K562 (cell line): ENCODE results near the gene ADAMTS14. TPM values are rescaled to one million over a fixed set of nuclear protein-coding genes. Genes with fewer than 3 reads are reported as not detected.
A peak's percentile ranks its signal among the peaks of the same experiment; 100 is the strongest.

Experiments used
- ATAC-seq: fragments of 200-7000 bp; cut with Tn5 transposase; 3 replicates; pipeline ENCODE4 v1.9.1; 2020; ENCODE audit warnings: moderate library complexity
- BruUV-seq: library from RNA; stranded (reverse); fragments of 400-500 nt; replicated peaks from 2 replicates; lab custom pipeline; 2021; lab: Mats Ljungman, UMichigan
- CTCF ChIA-PET: fragments of 300-600 bp; formaldehyde crosslinking; extraction: SDS; loops from one replicate; lab custom pipeline; 2021; ENCODE audit warnings: low intra/inter-chr PET ratio; lab: Yijun Ruan, JAX
- POLR2A ChIA-PET: fragments of 300-600, 350-650 bp; sonication (Branson Sonifier 250); formaldehyde crosslinking; extraction: SDS; loops from one replicate; lab custom pipeline; 2021; ENCODE audit warnings: antibody characterized with exemption, inconsistent platforms; lab: Yijun Ruan, JAX
- DNase-seq, 4 experiments: peaks; one replicate each; pipeline versions ENCODE4 v3.0.0 to v3.0.0-alpha.2; 2011 to 2018; ENCODE audit warnings: low spot score in 3 of 4, mixed read lengths in 3 of 4; ENCODE audit errors: extremely low read depth in 1 of 4
- FAIRE-seq: peaks from 2 replicates; lab custom pipeline; 2011; peaks lifted over from hg19 to GRCh38; lab: Jason Lieb, UNC
- H2AFZ ChIP-seq: 2 replicates; pipeline ENCODE4 v1.6.0; 2011; ENCODE audit warnings: low read depth, low read length, control low read depth, inconsistent platforms
- H3K27ac ChIP-seq: fragments of 200-600 bp; 3 replicates; pipeline ENCODE4 v1.8.0; 2011; ENCODE audit warnings: low read depth, mild to moderate bottlenecking, control low read depth, inconsistent platforms, low read length, moderate library complexity, mixed read lengths; ENCODE audit errors: extremely low read depth
- H3K27me3 ChIP-seq, 2 experiments: fragments of 300-600 bp in 1 of 2; 2 replicates in 1 of 2; 3 replicates in 1 of 2; pipeline versions ENCODE4 v1.6.0 to v1.8.0; 2011; ENCODE audit warnings: inconsistent platforms in 2 of 2, low read length in 2 of 2, mild to moderate bottlenecking in 1 of 2, mixed read lengths in 1 of 2, moderate library complexity in 1 of 2; ENCODE audit not compliant: control insufficient read depth in 2 of 2, insufficient read depth in 2 of 2
- H3K36me3 ChIP-seq: fragments of 300-600 bp; 3 replicates; pipeline ENCODE4 v1.8.0; 2011; ENCODE audit warnings: mild to moderate bottlenecking, low read length, inconsistent platforms; ENCODE audit not compliant: control insufficient read depth, insufficient read depth
- H3K4me1 ChIP-seq, 2 experiments: fragments of 200-600 bp in 1 of 2; replicated peaks in 1 of 2; 2 replicates in 1 of 2; 3 replicates in 1 of 2; pipeline versions ENCODE4 v1.5.1 to v1.8.0; 2011; ENCODE audit warnings: inconsistent platforms in 2 of 2, low read length in 2 of 2, mild to moderate bottlenecking in 1 of 2, mixed read lengths in 1 of 2, moderate library complexity in 1 of 2; ENCODE audit not compliant: control insufficient read depth in 2 of 2, insufficient read depth in 2 of 2
- H3K4me2 ChIP-seq: 2 replicates; pipeline ENCODE4 v1.6.1; 2011; ENCODE audit warnings: low read length, control low read depth, inconsistent platforms, mixed read lengths; ENCODE audit not compliant: insufficient read depth
- H3K4me3 ChIP-seq: fragments of 200-600 bp; sonication (generic), shearing (Covaris generic); 2 replicates; pipeline ENCODE4 v1.5.1; 2016; ENCODE audit warnings: control low read depth, inconsistent platforms
- H3K79me2 ChIP-seq: fragments of 200-600 bp; 3 replicates; pipeline ENCODE4 v1.8.0; 2011; ENCODE audit warnings: low read length, inconsistent platforms; ENCODE audit not compliant: control insufficient read depth, insufficient read depth
- H3K9ac ChIP-seq, 2 experiments: 2 replicates each; pipeline versions ENCODE4 v1.6.0 to v1.6.1; 2011; ENCODE audit warnings: low read depth in 2 of 2, low read length in 2 of 2, control low read depth in 1 of 2, inconsistent platforms in 1 of 2, mild to moderate bottlenecking in 1 of 2, mixed read lengths in 1 of 2; ENCODE audit not compliant: insufficient read depth in 1 of 2
- H3K9me1 ChIP-seq: one replicate; pipeline ENCODE4 v1.6.0; 2011; ENCODE audit warnings: inconsistent platforms, mild to moderate bottlenecking, low read length, moderate library complexity; ENCODE audit not compliant: control insufficient read depth, insufficient read depth
- H3K9me3 ChIP-seq: replicated peaks from 2 replicates; pipeline ENCODE4 v1.5.1; 2011; ENCODE audit warnings: low read depth, low read length, inconsistent platforms; ENCODE audit not compliant: control insufficient read depth, insufficient read depth
- H4K20me1 ChIP-seq: replicated peaks from 2 replicates; pipeline ENCODE4 v1.6.1; 2011; ENCODE audit warnings: low read length, inconsistent platforms, mixed read lengths; ENCODE audit not compliant: control insufficient read depth, insufficient read depth
- ATF1 ChIP-seq, 2 experiments: fragments of 450-650 bp in 1 of 2; IDR thresholded peaks; 2 replicates each; pipeline ENCODE4 v1.6.1; 2016; ENCODE audit warnings: missing compliant biosample characterization in 1 of 2, missing genetic modification characterization in 1 of 2
- HMGXB4 ChIP-seq: sonication (generic); formaldehyde crosslinking; IDR thresholded peaks from 2 replicates; pipeline ENCODE4 v1.8.1; 2023; ENCODE audit warnings: mild to moderate bottlenecking, missing genetic modification reagents
- KDM4B ChIP-seq, 2 experiments: fragments of 450-650 bp in 1 of 2; sonication (generic) in 1 of 2; IDR thresholded peaks; 2 replicates each; pipeline ENCODE4 v1.6.1; 2016 to 2017; ENCODE audit warnings: borderline replicate concordance in 2 of 2, antibody characterized with exemption in 1 of 2, low read depth in 1 of 2, mild to moderate bottlenecking in 1 of 2
- MIER1 ChIP-seq: fragments of 450-650 bp; IDR thresholded peaks from 2 replicates; pipeline ENCODE4 v1.6.1; 2016; ENCODE audit warnings: antibody characterized with exemption, mild to moderate bottlenecking, low read depth
- MTA3 ChIP-seq: fragments of 450-650 bp; formaldehyde crosslinking; IDR thresholded peaks from 2 replicates; pipeline ENCODE4 v1.6.1; 2017; ENCODE audit warnings: mild to moderate bottlenecking, borderline replicate concordance
- NFIC ChIP-seq: fragments of 450-650 bp; IDR thresholded peaks from 2 replicates; pipeline ENCODE4 v1.6.1; 2017; ENCODE audit warnings: mild to moderate bottlenecking, inconsistent platforms
- PTRF ChIP-seq: fragments of 450-650 bp; IDR thresholded peaks from 2 replicates; pipeline ENCODE4 v1.6.1; 2016; ENCODE audit warnings: mild to moderate bottlenecking, missing genetic modification characterization, missing compliant biosample characterization
- PYGO2 ChIP-seq: fragments of 450-650 bp; IDR thresholded peaks from 2 replicates; pipeline ENCODE4 v1.6.1; 2016; ENCODE audit warnings: mild to moderate bottlenecking, missing genetic modification characterization, moderate library complexity, missing compliant biosample characterization
- RBM25 ChIP-seq: fragments of 200-400 bp; formaldehyde crosslinking; IDR thresholded peaks from 2 replicates; pipeline ENCODE4 v1.6.1; 2018; ENCODE audit warnings: low read length, low read depth, moderate library complexity; ENCODE audit not compliant: severe bottlenecking
- SMAD2 ChIP-seq: fragments of 150-350 bp; IDR thresholded peaks from 2 replicates; pipeline ENCODE4 v1.6.1; 2014; ENCODE audit warnings: low read depth, mild to moderate bottlenecking, low read length
- SNRNP70 ChIP-seq: fragments of 200-400 bp; formaldehyde crosslinking; optimal IDR thresholded peaks from 2 replicates; pipeline ENCODE3; 2017; ENCODE audit warnings: low read depth, low read length
- STAT5A ChIP-seq: IDR thresholded peaks from 2 replicates; pipeline ENCODE4 v1.6.1; 2012; ENCODE audit warnings: low read length, inconsistent platforms, borderline replicate concordance
- TRIM28 ChIP-seq: fragments of 450-650 bp; IDR thresholded peaks from 2 replicates; pipeline ENCODE4 v1.6.1; 2017
- ZBTB7A ChIP-seq: IDR thresholded peaks from 2 replicates; pipeline ENCODE4 v1.6.1; 2011; ENCODE audit warnings: low read depth, mild to moderate bottlenecking, low read length, moderate library complexity, borderline replicate concordance; ENCODE audit not compliant: control insufficient read depth
- ZFP36 ChIP-seq: fragments of 150-350 bp; IDR thresholded peaks from 2 replicates; pipeline ENCODE4 v1.6.1; 2018; ENCODE audit warnings: low read length, low read depth; ENCODE audit not compliant: partially characterized antibody
- ZNF140 ChIP-seq: fragments of 250-450 bp; sonication (Bioruptor Pico); IDR thresholded peaks from 2 replicates; pipeline ENCODE4 v1.8.0; 2021; ENCODE audit warnings: moderate library complexity, mild to moderate bottlenecking, inconsistent platforms
- ZNF3 ChIP-seq: fragments of 250-450 bp; sonication (Bioruptor Pico); IDR thresholded peaks from 2 replicates; pipeline ENCODE4 v1.5.0; 2021; ENCODE audit warnings: mild to moderate bottlenecking, moderate library complexity
- ZNF76 ChIP-seq: fragments of 250-450 bp; sonication (Bioruptor Pico); IDR thresholded peaks from 2 replicates; pipeline ENCODE4 v1.4.0; 2020; ENCODE audit warnings: mild to moderate bottlenecking, moderate library complexity, borderline replicate concordance
- ZNF778 ChIP-seq: fragments of 450-650 bp; formaldehyde crosslinking; IDR thresholded peaks from 2 replicates; pipeline ENCODE4 v1.4.0; 2020; ENCODE audit warnings: mild to moderate bottlenecking, moderate library complexity
- ZNF780A ChIP-seq: fragments of 250-450 bp; sonication (Bioruptor Pico); IDR thresholded peaks from 2 replicates; pipeline ENCODE4 v1.5.0; 2021; ENCODE audit warnings: mild to moderate bottlenecking
- WGBS: fragments of 100-300 bp; shearing (Covaris generic); methylation state at CpG from one replicate; pipeline ENCODE4 v1.1.6; 2016; ENCODE audit warnings: low coverage, mixed read lengths; ENCODE audit not compliant: insufficient coverage; ENCODE audit errors: missing lambda C conversion rate; 5-methylcytosine and 5-hydroxymethylcytosine counted together
- in situ Hi-C: fragments of 300-500 bp; cut with MboI; formaldehyde crosslinking; loops from 4 replicates; pipeline ENCODE4 v1.15.0; 2018; ENCODE audit warnings: inconsistent platforms, mixed read lengths
- intact Hi-C: fragments of 100-400 bp; cut with micrococcal nuclease; formaldehyde crosslinking; loops from 2 replicates; pipeline ENCODE4 v1.14.2; 2022
- polyA plus RNA-seq, 8 experiments: library from polyadenylated mRNA; depleted of rRNA in 4 of 8; stranded (reverse) in 5 of 8; unstranded in 3 of 8; fragments of >200 nt; fragmentation: Nextera tagmentation in 2 of 8; fragmentation: Illumina TruSeq in 1 of 8; extraction: Ambion mirVana in 2 of 8; extraction: Trizol in 1 of 8; gene quantifications; 2 replicates each; pipeline versions ENCODE4 v1.2.1 to v1.2.3, GENCODE V29; 2011 to 2014; ENCODE audit warnings: inconsistent platforms in 1 of 8, missing spikeins in 1 of 8
- total RNA-seq, 7 experiments: library from RNA; depleted of rRNA in 6 of 7; stranded (reverse); fragments of >200 nt in 6 of 7; fragmentation: Illumina TruSeq in 2 of 7; extraction: Trizol in 2 of 7; gene quantifications; 2 replicates each; pipeline versions ENCODE4 v1.2.1 to v1.2.3, GENCODE V29; 2011 to 2021; ENCODE audit warnings: low replicate concordance in 1 of 7
- TF ChIP-seq, protein P1 (sequence below): sonication (generic); IDR thresholded peaks from 2 replicates; pipeline ENCODE4 v1.6.1; 2016

ADAMTS14 gene
- total and polyA plus RNA-seq, 9 of the 15 experiments (the other 6 are each of a cell fraction or from before 2014, with no cell fraction given) = 0.04 to 37.4 (median 15.9) TPM

DNA sequence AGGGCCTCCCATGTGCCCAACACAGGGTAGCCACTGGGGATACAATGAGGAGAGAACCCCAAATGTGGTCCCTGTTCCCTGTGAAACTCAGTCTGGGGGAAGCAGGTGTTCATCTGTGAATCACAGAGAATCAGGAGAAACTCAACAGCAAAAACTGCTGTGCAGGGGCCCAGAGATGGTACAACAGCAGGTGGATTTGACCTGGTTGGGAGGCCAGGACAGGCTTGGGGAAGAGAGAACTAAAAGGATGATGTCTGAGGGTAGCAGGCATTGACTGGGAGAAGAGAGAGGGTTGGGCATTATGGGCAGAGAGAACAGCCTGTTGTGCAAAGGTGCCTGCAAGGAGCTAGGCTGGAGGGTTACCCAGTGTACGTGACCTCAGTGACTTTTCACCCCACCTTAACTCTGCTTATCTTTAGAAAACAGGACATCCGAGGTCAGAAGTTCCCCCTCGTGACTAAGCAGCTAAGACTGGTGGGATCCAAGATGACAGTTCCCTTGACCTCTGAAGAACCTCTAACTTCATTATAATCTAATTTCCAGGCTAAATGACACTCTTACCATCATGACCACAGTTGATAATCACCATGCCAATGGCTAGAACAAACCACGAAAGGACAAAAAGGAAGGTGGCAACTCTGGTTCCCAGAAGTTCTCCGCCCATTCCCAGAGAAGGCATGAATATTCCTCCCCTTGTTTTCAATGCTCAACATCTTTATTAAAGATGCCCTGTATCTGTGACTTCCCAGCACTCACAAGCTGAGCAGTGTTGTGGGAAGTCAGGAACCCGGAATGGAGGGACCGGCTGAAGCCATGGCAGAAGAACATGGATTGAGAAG, 5.1 kb upstream of the ADAMTS14 start:
- Histone ChIP-seq H3K4me3 (no peak overlapping the region), H3K36me3 (no peaks in the 10 kb centered on the region), H3K27me3 (no peaks in the 10 kb centered on the region), H4K20me1 (no peaks in the 10 kb centered on the region), H2AFZ (no peak overlapping the region), H3K79me2 (peaks cover 11% of the 10 kb centered on the region), H3K9ac (peak overlapping the region; percentile 13 to 57; a peak in 3 of 4 replicates), H3K9me3 (no peaks in the 10 kb centered on the region), H3K9me1 (no peaks in the 10 kb centered on the region), H3K4me2 (peak overlapping the region; percentile 58), H3K27ac (peak overlapping the region; percentile 82), H3K4me1 (peaks cover 72 to 91% of the 10 kb centered on the region in 2 experiments)
- BruUV-seq = no TSS peak
- DNase-seq = peak; percentile 90 to 98 (median 94)
- in situ Hi-C loops = no loop called here
- intact Hi-C loops = loop anchor here (1.0 to 2.0 kb wide), 3 partner anchors 48 to 108 kb away; no protein-coding TSS in a partner anchor
- peak; percentile 95 for FAIRE-seq
- ChIA-PET CTCF (no interaction called here), POLR2A (interaction anchor here (0.6 to 2.4 kb wide), 6 partner anchors 9 to 1608 kb away, joined by 3 to 8 read pairs (median 4); no protein-coding TSS in a partner anchor)
- 0% methylated on average over 7 of the region's 7 CpGs for WGBS
- peak; percentile 65 for ATAC-seq
- no peak for TF ChIP-seq RBM25
- no peak for TF ChIP-seq HMGXB4 (CRISPR knock-in tag)
- TF ChIP-seq ZNF778 (CRISPR knock-in tag) = no peak
- peak; percentile 94 for TF ChIP-seq STAT5A
- no peak; the same call in none of the 2 replicates for TF ChIP-seq PTRF (tag)
- peak; percentile 95 for TF ChIP-seq MTA3
- TF ChIP-seq TRIM28 = peak; percentile 78
- no peak for TF ChIP-seq ZNF3 (CRISPR knock-in tag)
- TF ChIP-seq, protein P1, sequence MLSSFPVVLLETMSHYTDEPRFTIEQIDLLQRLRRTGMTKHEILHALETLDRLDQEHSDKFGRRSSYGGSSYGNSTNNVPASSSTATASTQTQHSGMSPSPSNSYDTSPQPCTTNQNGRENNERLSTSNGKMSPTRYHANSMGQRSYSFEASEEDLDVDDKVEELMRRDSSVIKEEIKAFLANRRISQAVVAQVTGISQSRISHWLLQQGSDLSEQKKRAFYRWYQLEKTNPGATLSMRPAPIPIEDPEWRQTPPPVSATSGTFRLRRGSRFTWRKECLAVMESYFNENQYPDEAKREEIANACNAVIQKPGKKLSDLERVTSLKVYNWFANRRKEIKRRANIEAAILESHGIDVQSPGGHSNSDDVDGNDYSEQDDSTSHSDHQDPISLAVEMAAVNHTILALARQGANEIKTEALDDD = peak; percentile 90
- TF ChIP-seq SMAD2 = no peak
- TF ChIP-seq ZFP36 = peak; percentile 40
- peak; percentile 80 for TF ChIP-seq NFIC
- no peak for TF ChIP-seq ZNF780A (CRISPR knock-in tag)
- TF ChIP-seq ATF1 (CRISPR knock-in tag; IDR thresholded peaks at IDR 0.05) = no peak
- peak; percentile 93 for TF ChIP-seq ATF1 (tag; IDR thresholded peaks at IDR 0.05)
- no peak for TF ChIP-seq ZNF140 (CRISPR knock-in tag)
- no peak for TF ChIP-seq ZBTB7A
- TF ChIP-seq SNRNP70 = no peak
- no peak for TF ChIP-seq MIER1
- peak; percentile 94; the same call in 1 of the 2 replicates for TF ChIP-seq ZNF76 (CRISPR knock-in tag)
- TF ChIP-seq KDM4B (IDR thresholded peaks at IDR 0.05; ENCODE audit: borderline replicate concordance in 2 of 2, low read depth in 1 of 2) = no peak
- no peak for TF ChIP-seq PYGO2
